OCI-LY3 (cell line): ENCODE measurements around the gene LRBA.
"Not testable (repeated sequence)": the region's sequence is repeated elsewhere in the genome, so short reads cannot be mapped to it uniquely, and the experiment has no call there.

Experiments
- CTCF ChIP-seq: fragments of 200-600, 300-600 bp; sonication (generic); IDR thresholded peaks from 2 replicates; pipeline ENCODE4 v1.5.1; 2014; ENCODE audit warnings: antibody characterized with exemption, low read length, low read depth
- EZH2phosphoT487 ChIP-seq: fragments of 200-600 bp; shearing (Covaris generic); IDR thresholded peaks from 2 replicates; pipeline ENCODE4 v1.6.1; 2018; ENCODE audit warnings: antibody characterized with exemption, mixed run types, low read depth

GRCh38 chr4:150537911-150538310 lies 477.2 kb downstream of the LRBA start:
- not testable (repeated sequence) for TF ChIP-seq CTCF, EZH2phosphoT487
